Uterus (tissue), 4 donors: ENCODE results near the gene DNAAF1. TPM values are rescaled to one million over a fixed set of nuclear protein-coding genes. Genes with fewer than 3 reads are reported as not detected.
"Not testable (repeated sequence)": the region's sequence is repeated elsewhere in the genome, so short reads cannot be mapped to it uniquely, and the experiment has no call there.

Source experiments
- DNase-seq, 2 donors: peaks; one replicate each; pipeline ENCODE4 v3.0.0-alpha.2; 2019 to 2020
- H3K27ac ChIP-seq, 2 donors: fragments of 200-600 bp; sonication (generic); 1 replicate in 1 of 2; 2 replicates in 1 of 2; pipeline ENCODE4 v1.5.1; 2016 to 2018
- H3K27me3 ChIP-seq, 2 donors: fragments of 200-600 bp; sonication (generic); one replicate each; pipeline ENCODE4 v1.5.1; 2018 to 2019; ENCODE audit warnings: control low read depth in 1 of 2
- H3K36me3 ChIP-seq, 2 donors: fragments of 200-600 bp; sonication (generic); one replicate each; pipeline ENCODE4 v1.5.1; 2019; ENCODE audit warnings: control low read depth in 1 of 2
- H3K4me1 ChIP-seq, 2 donors: fragments of 200-600 bp; sonication (generic); one replicate each; pipeline ENCODE4 v1.5.1; 2018 to 2019; ENCODE audit warnings: control low read depth in 1 of 2
- H3K4me3 ChIP-seq, 2 donors: fragments of 200-600 bp; sonication (generic); 1 replicate in 1 of 2; 2 replicates in 1 of 2; pipeline ENCODE4 v1.5.1; 2018 to 2019; ENCODE audit warnings: mild to moderate bottlenecking in 1 of 2
- H3K9me3 ChIP-seq, 2 donors: fragments of 200-600 bp; sonication (generic); one replicate each; pipeline ENCODE4 v1.5.1; 2019; ENCODE audit warnings: control low read depth in 1 of 2
- POLR2A ChIP-seq, 2 donors: fragments of 450-650 bp; IDR thresholded peaks; one replicate each; pipeline ENCODE4 v1.6.1; 2016; ENCODE audit warnings: antibody characterized with exemption in 2 of 2, mild to moderate bottlenecking in 1 of 2, moderate library complexity in 1 of 2
- intact Hi-C: fragments of 100-400 bp; cut with DNase I; formaldehyde crosslinking; loops from one replicate; pipeline ENCODE4 v1.15.1; 2023; ENCODE audit warnings: low total_unique reads
- total RNA-seq, 4 donors: library from RNA; depleted of rRNA in 3 of 4; stranded (reverse); fragments of >200 nt in 3 of 4; gene quantifications; one replicate each; pipeline versions ENCODE4 v1.1.0 to v1.2.4, GENCODE V29; 2014 to 2023
- TF ChIP-seq, protein P1 (sequence below), 4 experiments: fragments of 200-600 bp in 2 of 4; fragments of 450-650 bp in 2 of 4; sonication (generic) in 2 of 4; IDR thresholded peaks; one replicate each; pipeline ENCODE4 v1.5.1; 2016 to 2019; ENCODE audit warnings: antibody characterized with exemption in 4 of 4, mild to moderate bottlenecking in 2 of 4, moderate library complexity in 1 of 4
- donor health status: DM: yes; HTN: yes; CAD: no.

The DNAAF1 gene
- total RNA-seq, 4 donors from 2014 or later: 0.77 to 8.2 (median 2.7) TPM

GRCh38 chr16:84212631-84213030 is 67.5 kb downstream of the DNAAF1 start:
- TF ChIP-seq, protein P1, sequence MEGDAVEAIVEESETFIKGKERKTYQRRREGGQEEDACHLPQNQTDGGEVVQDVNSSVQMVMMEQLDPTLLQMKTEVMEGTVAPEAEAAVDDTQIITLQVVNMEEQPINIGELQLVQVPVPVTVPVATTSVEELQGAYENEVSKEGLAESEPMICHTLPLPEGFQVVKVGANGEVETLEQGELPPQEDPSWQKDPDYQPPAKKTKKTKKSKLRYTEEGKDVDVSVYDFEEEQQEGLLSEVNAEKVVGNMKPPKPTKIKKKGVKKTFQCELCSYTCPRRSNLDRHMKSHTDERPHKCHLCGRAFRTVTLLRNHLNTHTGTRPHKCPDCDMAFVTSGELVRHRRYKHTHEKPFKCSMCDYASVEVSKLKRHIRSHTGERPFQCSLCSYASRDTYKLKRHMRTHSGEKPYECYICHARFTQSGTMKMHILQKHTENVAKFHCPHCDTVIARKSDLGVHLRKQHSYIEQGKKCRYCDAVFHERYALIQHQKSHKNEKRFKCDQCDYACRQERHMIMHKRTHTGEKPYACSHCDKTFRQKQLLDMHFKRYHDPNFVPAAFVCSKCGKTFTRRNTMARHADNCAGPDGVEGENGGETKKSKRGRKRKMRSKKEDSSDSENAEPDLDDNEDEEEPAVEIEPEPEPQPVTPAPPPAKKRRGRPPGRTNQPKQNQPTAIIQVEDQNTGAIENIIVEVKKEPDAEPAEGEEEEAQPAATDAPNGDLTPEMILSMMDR (IDR thresholded peaks at IDR 0.05): no peak
- TF ChIP-seq POLR2A (IDR thresholded peaks at IDR 0.05): no peak
- Histone ChIP-seq H3K36me3 (no peaks in the 10 kb centered on the region), H3K4me1 (no peaks in the 10 kb centered on the region), H3K4me3 (no peak overlapping the region), H3K27ac (no peak overlapping the region), H3K27me3 (no peaks in the 10 kb centered on the region), H3K9me3 (no peaks in the 10 kb centered on the region)
- no peak for DNase-seq
- intact Hi-C loops: no loop called here

DNA sequence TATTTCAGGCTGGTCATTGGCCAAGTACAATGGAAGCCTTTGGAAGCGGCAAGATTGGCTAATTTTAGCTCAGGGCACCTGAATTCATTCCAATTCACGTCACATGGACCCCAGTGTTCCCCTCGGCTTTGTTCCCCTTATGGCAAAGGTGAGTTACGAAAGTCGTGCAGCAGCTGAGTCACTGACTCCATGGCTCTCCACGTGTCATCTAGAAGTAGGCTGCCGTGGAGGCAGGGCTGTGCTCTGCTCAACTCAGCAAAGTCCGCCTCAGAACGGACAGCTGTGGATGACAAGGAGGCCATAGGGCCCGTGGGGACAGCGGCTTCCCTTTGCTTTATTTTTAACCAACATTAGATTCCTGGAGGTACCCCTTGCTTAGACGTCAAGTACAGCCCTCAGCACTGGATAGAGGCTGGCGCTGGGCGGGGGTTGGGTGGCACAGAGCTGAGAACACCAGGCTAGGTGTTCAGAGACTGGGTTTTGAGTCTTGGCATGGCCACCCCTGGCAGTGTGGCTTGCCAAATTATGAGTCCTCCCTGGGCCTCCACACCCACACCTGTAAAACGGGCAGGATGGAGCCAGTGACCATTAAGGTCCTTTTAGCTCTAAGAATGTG is 69.5 kb downstream of the DNAAF1 start:
- TF ChIP-seq, protein P1 (IDR thresholded peaks at IDR 0.05): no peak
- TF ChIP-seq POLR2A (IDR thresholded peaks at IDR 0.05): no peak
- H3K27ac ChIP-seq: no peak overlapping the region
- no peaks in the 10 kb centered on the region for H3K4me1 ChIP-seq
- intact Hi-C loops: no loop called here
- no peak overlapping the region for H3K4me3 ChIP-seq
- H3K36me3 ChIP-seq: no peaks in the 10 kb centered on the region
- DNase-seq: no peak
- no peaks in the 10 kb centered on the region for H3K9me3 ChIP-seq
- no peaks in the 10 kb centered on the region for H3K27me3 ChIP-seq

GRCh38 chr16:84215531-84215930 is 70.4 kb downstream of the DNAAF1 start:
- Histone ChIP-seq H3K27me3 (no peaks in the 10 kb centered on the region), H3K9me3 (no peaks in the 10 kb centered on the region), H3K36me3 (no peaks in the 10 kb centered on the region), H3K4me3 (no peak overlapping the region), H3K27ac (no peak overlapping the region), H3K4me1 (no peaks in the 10 kb centered on the region)
- intact Hi-C loops: no loop called here
- TF ChIP-seq POLR2A (IDR thresholded peaks at IDR 0.05): no peak
- TF ChIP-seq, protein P1 (IDR thresholded peaks at IDR 0.05): no peak
- DNase-seq: no peak

DNA sequence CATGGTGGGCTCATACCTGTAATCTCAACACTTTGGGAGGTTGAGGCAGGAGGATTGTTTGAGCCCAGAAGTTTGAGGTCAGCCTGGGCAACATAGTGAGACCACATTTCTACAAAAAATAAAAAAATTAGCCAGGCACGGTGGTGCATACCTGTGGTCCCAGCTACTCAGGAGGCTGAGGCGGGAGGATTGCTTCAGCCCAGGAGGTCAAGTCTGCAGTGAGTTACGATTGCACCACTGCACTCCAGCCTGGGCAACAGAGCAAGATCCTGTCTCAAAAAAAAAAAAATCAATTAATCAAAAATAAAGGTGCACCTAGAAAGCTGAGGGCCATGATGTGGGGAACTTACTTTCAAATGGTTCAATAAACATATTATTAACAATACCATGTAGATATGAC is 71.0 kb downstream of the DNAAF1 start:
- intact Hi-C loops, H3K4me3 ChIP-seq, H3K4me1 ChIP-seq, DNase-seq, H3K9me3 ChIP-seq, H3K27ac ChIP-seq, H3K27me3 ChIP-seq, H3K36me3 ChIP-seq: not testable (repeated sequence)

DNA sequence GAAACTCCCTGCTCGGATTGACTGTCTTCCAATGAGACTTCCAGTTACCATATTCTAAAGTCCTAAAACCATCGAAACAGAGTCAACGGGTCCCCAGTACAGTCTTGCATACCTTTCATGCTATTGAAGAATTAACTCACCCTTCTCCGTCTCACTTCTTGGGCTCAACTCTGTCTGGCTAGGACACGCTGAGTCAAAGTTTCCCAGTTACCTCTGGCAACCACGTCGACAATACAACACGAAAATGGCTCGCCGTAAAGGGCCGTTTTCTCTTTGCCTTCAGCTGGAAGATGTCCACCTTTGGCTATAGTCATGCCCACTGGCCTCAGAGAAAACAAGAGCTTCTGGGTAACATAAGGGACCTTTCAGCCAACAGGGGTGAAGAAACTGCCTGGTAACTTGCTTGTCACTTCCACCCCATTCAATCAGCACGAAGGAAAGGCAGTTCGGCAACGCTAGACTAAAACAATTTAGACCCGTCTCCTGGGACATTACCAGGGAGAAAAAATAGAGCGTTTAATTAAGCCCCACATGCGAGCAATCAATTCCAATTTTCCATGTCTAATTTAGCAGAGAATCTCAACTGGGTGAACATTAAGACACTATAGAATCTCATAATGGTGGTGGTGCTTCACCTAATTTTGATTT is 73.2 kb downstream of the DNAAF1 start:
- TF ChIP-seq POLR2A (IDR thresholded peaks at IDR 0.05): no peak
- TF ChIP-seq, protein P1 (IDR thresholded peaks at IDR 0.05): no peak
- intact Hi-C loops: no loop called here
- Histone ChIP-seq H3K27ac (no peak overlapping the region), H3K9me3 (no peaks in the 10 kb centered on the region), H3K36me3 (no peaks in the 10 kb centered on the region), H3K4me3 (no peak overlapping the region), H3K4me1 (no peaks in the 10 kb centered on the region), H3K27me3 (no peaks in the 10 kb centered on the region)
- DNase-seq: no peak
